Measurements from ENCODE around the gene METAP1D. TPM values are rescaled to one million over a fixed set of nuclear protein-coding genes. Genes with fewer than 3 reads are reported as not detected.
A peak's percentile ranks its signal among the peaks of the same experiment; 100 is the strongest.

METAP1D gene
- total and polyA plus RNA-seq, 8 donors = 2.8 to 24.4 (median 20.1) TPM

- peaks cover 100% of the 10 kb centered on the region in 2 donors for H3K27me3 ChIP-seq
- peak; percentile 85 for ATAC-seq
Observed at GRCh38 chr2:172103471-172104272, 103.9 kb downstream of the METAP1D start.

GRCh38 chr2:172105471-172106107 lies 105.8 kb downstream of the METAP1D start:
- no peak for TF ChIP-seq CTCF (IDR thresholded peaks at IDR 0.05)
- Histone ChIP-seq H3K9me3 (no peaks in the 10 kb centered on the region), H3K36me3 (no peaks in the 10 kb centered on the region), H3K4me1 (peaks cover 27 to 55% of the 10 kb centered on the region in 2 donors), H3K27ac (no peak overlapping the region), H3K4me3 (no peak overlapping the region), H3K27me3 (peaks cover 87 to 99% of the 10 kb centered on the region in 2 donors)
- DNase-seq (no peak), ATAC-seq (no peak)
- intact Hi-C loops (cut with DNase I) = loop anchor here in 1 of 2 donors (10.0 kb wide), 1 partner anchor 291 kb away; no protein-coding TSS in a partner anchor

More at GRCh38 chr2:172103471-172104272, 103.9 kb downstream of the METAP1D start:
- Histone ChIP-seq H3K9me3 (no peaks in the 10 kb centered on the region), H3K27ac (no peak overlapping the region), H3K36me3 (no peaks in the 10 kb centered on the region), H3K4me1 (peaks cover 33 to 74% of the 10 kb centered on the region in 2 donors), H3K4me3 (peak overlapping the region; percentile 21 to 58)
- TF ChIP-seq CTCF (IDR thresholded peaks at IDR 0.05) = peak; percentile 81 to 90
- intact Hi-C loops (cut with DNase I) = loop anchor here in 1 of 2 donors (10.0 kb wide), 1 partner anchor 289 kb away; no protein-coding TSS in a partner anchor
- DNase-seq = peak in 3 of 4 donors; percentile 84 to 96 (median 89)

GRCh38 chr2:172106108-172106961 lies 106.6 kb downstream of the METAP1D start:
- Histone ChIP-seq H3K9me3 (no peaks in the 10 kb centered on the region), H3K36me3 (no peaks in the 10 kb centered on the region), H3K4me1 (peaks cover 25 to 48% of the 10 kb centered on the region in 2 donors), H3K27me3 (peaks cover 80 to 96% of the 10 kb centered on the region in 2 donors), H3K27ac (no peak overlapping the region), H3K4me3 (no peak overlapping the region)
- DNase-seq (no peak), ATAC-seq (peak; percentile 10)
- intact Hi-C loops (cut with DNase I) = loop anchor here in 1 of 2 donors (10.0 kb wide), 1 partner anchor 292 kb away; no protein-coding TSS in a partner anchor
- peak in 1 of 2 donors; percentile 13 for TF ChIP-seq CTCF (IDR thresholded peaks at IDR 0.05)

GRCh38 chr2:172107690-172108586 lies 108.2 kb downstream of the METAP1D start:
- DNase-seq (no peak), ATAC-seq (no peak)
- TF ChIP-seq CTCF (IDR thresholded peaks at IDR 0.05) = no peak
- Histone ChIP-seq H3K36me3 (no peaks in the 10 kb centered on the region), H3K9me3 (no peaks in the 10 kb centered on the region), H3K27me3 (peaks cover 68 to 94% of the 10 kb centered on the region in 2 donors), H3K27ac (no peak overlapping the region), H3K4me3 (no peak overlapping the region), H3K4me1 (peaks cover 12 to 33% of the 10 kb centered on the region in 2 donors)
- intact Hi-C loops (cut with DNase I) = loop anchor here in 1 of 2 donors (10.0 kb wide), 1 partner anchor 293 kb away; no protein-coding TSS in a partner anchor

All from left lung (tissue), 10 donors.